Measurements from ENCODE around the gene TEX26. TPM values are rescaled to one million over a fixed set of nuclear protein-coding genes. Genes with fewer than 3 reads are reported as not detected.

Gene TEX26
- total and polyA plus RNA-seq, 2 donors (not counting 1 experiment from before 2014, with no cell fraction given): 0.22 to 0.66 TPM

GRCh38 chr13:30965380-30965779 lies 32.9 kb downstream of the TEX26 start:
- peaks cover 2% of the 10 kb centered on the region for H3K4me1 ChIP-seq (ENCODE audit: control insufficient read depth, extremely low read depth, insufficient read depth, low read length)
- H3K9ac ChIP-seq (ENCODE audit: insufficient read depth, low read length): no peak overlapping the region
- TF ChIP-seq EZH2 (IDR thresholded peaks at IDR 0.05; ENCODE audit: low read length, missing control alignments) (no peak), CTCF (conservative IDR thresholded peaks at IDR 0.05 in 1 of 2, IDR thresholded peaks at IDR 0.05 in 1 of 2; ENCODE audit: low read depth in 1 of 2, low read length in 2 of 2) (no peak)
- no peak overlapping the region for H3K27ac ChIP-seq (ENCODE audit: insufficient read depth, low read length)
- no peaks in the 10 kb centered on the region for H3K9me3 ChIP-seq (ENCODE audit: control insufficient read depth, insufficient read depth, low read depth, low read length)
- H2AFZ ChIP-seq (ENCODE audit: low read length): no peak overlapping the region
- H3K27me3 ChIP-seq (ENCODE audit: control insufficient read depth, insufficient read depth, low read length): peaks cover 2% of the 10 kb centered on the region
- H3K79me2 ChIP-seq (ENCODE audit: control insufficient read depth, insufficient read depth, low read length): no peaks in the 10 kb centered on the region
- H3K36me3 ChIP-seq (ENCODE audit: control insufficient read depth, insufficient read depth, low read length): no peaks in the 10 kb centered on the region
- H3K4me3 ChIP-seq (replicated peaks in 1 of 4; ENCODE audit: control extremely low read depth in 1 of 4, insufficient read depth in 1 of 4, low read depth in 3 of 4, low read length in 4 of 4): no peak overlapping the region
- DNase-seq (ENCODE audit: low read depth in 2 of 2): no peak
- H3K4me2 ChIP-seq (ENCODE audit: extremely low read depth, insufficient read depth, low read length): no peak overlapping the region
- no peaks in the 10 kb centered on the region for H4K20me1 ChIP-seq (ENCODE audit: control insufficient read depth, extremely low read depth, insufficient read depth, low read length)

GRCh38 chr13:30966101-30966500 lies 33.6 kb downstream of the TEX26 start:
- no peak overlapping the region for H3K4me3 ChIP-seq (replicated peaks in 1 of 4; ENCODE audit: control extremely low read depth in 1 of 4, insufficient read depth in 1 of 4, low read depth in 3 of 4, low read length in 4 of 4)
- no peaks in the 10 kb centered on the region for H3K9me3 ChIP-seq (ENCODE audit: control insufficient read depth, insufficient read depth, low read depth, low read length)
- no peak overlapping the region for H3K4me2 ChIP-seq (ENCODE audit: extremely low read depth, insufficient read depth, low read length)
- H3K27ac ChIP-seq (ENCODE audit: insufficient read depth, low read length): no peak overlapping the region
- H2AFZ ChIP-seq (ENCODE audit: low read length): no peak overlapping the region
- no peaks in the 10 kb centered on the region for H4K20me1 ChIP-seq (ENCODE audit: control insufficient read depth, extremely low read depth, insufficient read depth, low read length)
- peaks cover 2% of the 10 kb centered on the region for H3K4me1 ChIP-seq (ENCODE audit: control insufficient read depth, extremely low read depth, insufficient read depth, low read length)
- no peaks in the 10 kb centered on the region for H3K79me2 ChIP-seq (ENCODE audit: control insufficient read depth, insufficient read depth, low read length)
- TF ChIP-seq EZH2 (IDR thresholded peaks at IDR 0.05; ENCODE audit: low read length, missing control alignments): no peak
- peaks cover 2% of the 10 kb centered on the region for H3K27me3 ChIP-seq (ENCODE audit: control insufficient read depth, insufficient read depth, low read length)
- no peaks in the 10 kb centered on the region for H3K36me3 ChIP-seq (ENCODE audit: control insufficient read depth, insufficient read depth, low read length)
- DNase-seq (ENCODE audit: low read depth in 2 of 2): peak in 1 of 2 donors; percentile 21
- no peak overlapping the region for H3K9ac ChIP-seq (ENCODE audit: insufficient read depth, low read length)

- Histone ChIP-seq H3K4me1 (ENCODE audit: control insufficient read depth, extremely low read depth, insufficient read depth, low read length) (peaks cover 3% of the 10 kb centered on the region), H3K27me3 (ENCODE audit: control insufficient read depth, insufficient read depth, low read length) (no peaks in the 10 kb centered on the region), H4K20me1 (ENCODE audit: control insufficient read depth, extremely low read depth, insufficient read depth, low read length) (no peaks in the 10 kb centered on the region), H2AFZ (ENCODE audit: low read length) (no peak overlapping the region), H3K27ac (ENCODE audit: insufficient read depth, low read length) (no peak overlapping the region), H3K9ac (ENCODE audit: insufficient read depth, low read length) (no peak overlapping the region), H3K4me3 (replicated peaks in 1 of 4; ENCODE audit: control extremely low read depth in 1 of 4, insufficient read depth in 1 of 4, low read depth in 3 of 4, low read length in 4 of 4) (no peak overlapping the region), H3K4me2 (ENCODE audit: extremely low read depth, insufficient read depth, low read length) (no peak overlapping the region), H3K36me3 (ENCODE audit: control insufficient read depth, insufficient read depth, low read length) (no peaks in the 10 kb centered on the region), H3K9me3 (ENCODE audit: control insufficient read depth, insufficient read depth, low read depth, low read length) (no peaks in the 10 kb centered on the region), H3K79me2 (ENCODE audit: control insufficient read depth, insufficient read depth, low read length) (no peaks in the 10 kb centered on the region)
- peak; percentile 75 to 80 for DNase-seq (ENCODE audit: low read depth in 2 of 2)
- no peak for TF ChIP-seq EZH2 (IDR thresholded peaks at IDR 0.05; ENCODE audit: low read length, missing control alignments)
- no peak for TF ChIP-seq CTCF (conservative IDR thresholded peaks at IDR 0.05 in 1 of 2, IDR thresholded peaks at IDR 0.05 in 1 of 2; ENCODE audit: low read depth in 1 of 2, low read length in 2 of 2)
Observed at GRCh38 chr13:30968846-30969245, 36.4 kb downstream of the TEX26 start.

All from fibroblast of lung (primary cell).